HEK293 (cell line): ENCODE results near the gene PNMA8A.

ENCODE experiments used
- ATF2 ChIP-seq: fragments of 450-650 bp; formaldehyde crosslinking; IDR thresholded peaks from 2 replicates; pipeline ENCODE4 v1.5.1; 2016; ENCODE audit warnings: missing biosample characterization, missing genetic modification characterization, low read depth
- HOXA7 ChIP-seq: sonication (generic); formaldehyde crosslinking; IDR thresholded peaks from 2 replicates; pipeline ENCODE4 v1.8.1; 2022; ENCODE audit warnings: missing genetic modification reagents, borderline replicate concordance
- ZBTB11 ChIP-seq: fragments of 450-650 bp; formaldehyde crosslinking; conservative IDR thresholded peaks from 2 replicates; pipeline ENCODE4 v1.5.1; 2016; ENCODE audit warnings: low read depth, missing biosample characterization, missing genetic modification characterization
- ZBTB21 ChIP-seq: fragments of 450-650 bp; formaldehyde crosslinking; IDR thresholded peaks from 2 replicates; pipeline ENCODE4 v1.5.1; 2017; ENCODE audit warnings: missing biosample characterization, missing genetic modification characterization
- ZNF133 ChIP-seq: fragments of 450-650 bp; formaldehyde crosslinking; IDR thresholded peaks from 2 replicates; pipeline ENCODE4 v1.5.1; 2016; ENCODE audit warnings: missing biosample characterization, missing genetic modification characterization
- ZNF501 ChIP-seq: fragments of 450-650 bp; formaldehyde crosslinking; IDR thresholded peaks from 2 replicates; pipeline ENCODE4 v1.5.1; 2016; ENCODE audit warnings: missing biosample characterization, missing genetic modification characterization
- ZNF623 ChIP-seq: fragments of 450-650 bp; formaldehyde crosslinking; IDR thresholded peaks from 2 replicates; pipeline ENCODE4 v1.5.1; 2016; ENCODE audit warnings: missing biosample characterization, missing genetic modification characterization
- ZNF626 ChIP-seq: fragments of 450-650 bp; sonication (Bioruptor Pico); formaldehyde crosslinking; IDR thresholded peaks from 2 replicates; pipeline ENCODE4 v1.5.1; 2018; ENCODE audit warnings: missing biosample characterization, missing genetic modification characterization, inconsistent platforms
- ZNF629 ChIP-seq: fragments of 450-650 bp; formaldehyde crosslinking; IDR thresholded peaks from 2 replicates; pipeline ENCODE4 v1.5.1; 2017; ENCODE audit warnings: missing biosample characterization, missing genetic modification characterization
- ZNF670 ChIP-seq: fragments of 450-650 bp; formaldehyde crosslinking; IDR thresholded peaks from 2 replicates; pipeline ENCODE4 v1.5.1; 2016; ENCODE audit warnings: missing biosample characterization, missing genetic modification characterization, low read depth
- TF ChIP-seq, protein P1 (sequence below): fragments of 450-650 bp; formaldehyde crosslinking; IDR thresholded peaks from 2 replicates; pipeline ENCODE4 v1.5.1; 2016; ENCODE audit warnings: missing biosample characterization, missing genetic modification characterization

- TF ChIP-seq ZNF670 (tag by site-specific recombination) = no peak
- TF ChIP-seq ZNF133 (tag by site-specific recombination) = no peak
- no peak for TF ChIP-seq ZBTB21 (tag by site-specific recombination)
- TF ChIP-seq HOXA7 = no peak
- no peak for TF ChIP-seq ZBTB11 (tag by site-specific recombination)
- TF ChIP-seq, protein P1, sequence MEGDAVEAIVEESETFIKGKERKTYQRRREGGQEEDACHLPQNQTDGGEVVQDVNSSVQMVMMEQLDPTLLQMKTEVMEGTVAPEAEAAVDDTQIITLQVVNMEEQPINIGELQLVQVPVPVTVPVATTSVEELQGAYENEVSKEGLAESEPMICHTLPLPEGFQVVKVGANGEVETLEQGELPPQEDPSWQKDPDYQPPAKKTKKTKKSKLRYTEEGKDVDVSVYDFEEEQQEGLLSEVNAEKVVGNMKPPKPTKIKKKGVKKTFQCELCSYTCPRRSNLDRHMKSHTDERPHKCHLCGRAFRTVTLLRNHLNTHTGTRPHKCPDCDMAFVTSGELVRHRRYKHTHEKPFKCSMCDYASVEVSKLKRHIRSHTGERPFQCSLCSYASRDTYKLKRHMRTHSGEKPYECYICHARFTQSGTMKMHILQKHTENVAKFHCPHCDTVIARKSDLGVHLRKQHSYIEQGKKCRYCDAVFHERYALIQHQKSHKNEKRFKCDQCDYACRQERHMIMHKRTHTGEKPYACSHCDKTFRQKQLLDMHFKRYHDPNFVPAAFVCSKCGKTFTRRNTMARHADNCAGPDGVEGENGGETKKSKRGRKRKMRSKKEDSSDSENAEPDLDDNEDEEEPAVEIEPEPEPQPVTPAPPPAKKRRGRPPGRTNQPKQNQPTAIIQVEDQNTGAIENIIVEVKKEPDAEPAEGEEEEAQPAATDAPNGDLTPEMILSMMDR (tag by site-specific recombination) = no peak
- no peak for TF ChIP-seq ZNF623 (tag by site-specific recombination)
- no peak for TF ChIP-seq ZNF629 (tag by site-specific recombination)
- TF ChIP-seq ZNF626 (tag by site-specific recombination) = no peak
- TF ChIP-seq ATF2 = no peak
- no peak for TF ChIP-seq ZNF501
Measured at GRCh38 chr19:46499692-46500091, 28.3 kb upstream of the PNMA8A start.
